NCI-H128 (cell line): ENCODE results near the gene SEMA3F.

Experiments
- DNase-seq: peaks from one replicate; lab custom pipeline; 2025; ENCODE audit not compliant: unreplicated experiment; lab: John Stamatoyannopoulos, UW

The SEMA3F gene

GRCh38 chr3:50192124-50192523 lies 37.0 kb downstream of the SEMA3F start:
- DNase-seq: no peak

GRCh38 chr3:50192689-50193141 lies 37.6 kb downstream of the SEMA3F start:
- peak; percentile 40 for DNase-seq

- DNase-seq: no peak
Measured at GRCh38 chr3:50193286-50193685, 38.2 kb downstream of the SEMA3F start.

- DNase-seq: no peak
Measured at GRCh38 chr3:50193746-50194127, 38.6 kb downstream of the SEMA3F start.

GRCh38 chr3:50194128-50194902 lies 39.2 kb downstream of the SEMA3F start:
- peak; percentile 21 for DNase-seq

GRCh38 chr3:50194903-50195500 lies 39.9 kb downstream of the SEMA3F start:
- no peak for DNase-seq

- DNase-seq: no peak
Measured at GRCh38 chr3:50195501-50196252, 40.6 kb downstream of the SEMA3F start.

- no peak for DNase-seq
Measured at GRCh38 chr3:50196253-50196801, 41.2 kb downstream of the SEMA3F start.

GRCh38 chr3:50201573-50202315 lies 46.6 kb downstream of the SEMA3F start:
- no peak for DNase-seq

- no peak for DNase-seq
Measured at GRCh38 chr3:50202353-50203112, 47.4 kb downstream of the SEMA3F start.

GRCh38 chr3:50203113-50203808 lies 48.1 kb downstream of the SEMA3F start:
- no peak for DNase-seq

GRCh38 chr3:50203809-50204803 lies 49.0 kb downstream of the SEMA3F start:
- no peak for DNase-seq

- DNase-seq: no peak
Measured at GRCh38 chr3:50204804-50205412, 49.8 kb downstream of the SEMA3F start, which contains the start of gene SLC38A3. SLC38A3 (plus strand) TSS chr3:50205271; CDS start chr3:50214200, 8,929 bp downstream.

- DNase-seq: no peak
Measured at GRCh38 chr3:50205413-50206276, 50.5 kb downstream of the SEMA3F start.

GRCh38 chr3:50207359-50208042 lies 52.4 kb downstream of the SEMA3F start:
- DNase-seq: no peak

- DNase-seq: no peak
Measured at GRCh38 chr3:50208677-50209344, 53.7 kb downstream of the SEMA3F start.
